GM21737 (cell line): Measurements from ENCODE around the gene ZMYM2.

ENCODE experiments used
- ATAC-seq: cut with Tn5 transposase; IDR thresholded peaks from one replicate; pipeline ENCODE4 v1.9.1; 2021; ENCODE audit warnings: mild to moderate bottlenecking, moderate library complexity; ENCODE audit not compliant: unreplicated experiment

Gene ZMYM2

DNA sequence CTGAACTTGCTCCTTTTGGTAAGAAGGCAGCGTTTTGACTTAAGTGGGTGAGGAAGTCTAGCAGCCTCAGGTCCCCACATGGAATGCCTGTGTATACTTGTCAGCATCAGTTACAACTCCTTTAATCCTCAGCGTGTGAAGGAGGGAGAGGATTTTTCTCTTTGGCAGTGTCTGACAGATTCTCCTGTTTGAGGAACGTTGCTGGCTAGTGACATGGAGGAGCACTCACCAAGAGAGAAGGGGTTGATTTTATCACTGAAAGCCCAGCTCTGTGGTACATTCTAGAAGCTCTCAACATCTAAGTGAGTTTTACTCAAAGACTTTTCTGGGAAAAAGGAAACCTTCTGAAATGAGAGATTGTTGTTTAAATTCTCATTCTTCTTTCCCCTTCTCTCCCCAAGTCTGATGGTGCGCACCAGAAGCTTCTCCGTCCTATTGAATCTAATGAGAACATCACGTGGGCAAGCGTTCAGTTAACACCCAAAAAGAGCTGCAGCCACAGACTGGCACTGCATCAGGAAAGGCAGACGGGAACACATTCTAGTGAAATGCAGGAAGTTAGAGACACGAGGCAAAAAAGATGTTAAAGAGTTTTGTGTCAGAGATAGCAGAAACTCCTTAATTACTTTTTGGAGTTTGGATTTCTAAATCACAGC, 144.1 kb downstream of the ZMYM2 start:
- no peak for ATAC-seq

DNA sequence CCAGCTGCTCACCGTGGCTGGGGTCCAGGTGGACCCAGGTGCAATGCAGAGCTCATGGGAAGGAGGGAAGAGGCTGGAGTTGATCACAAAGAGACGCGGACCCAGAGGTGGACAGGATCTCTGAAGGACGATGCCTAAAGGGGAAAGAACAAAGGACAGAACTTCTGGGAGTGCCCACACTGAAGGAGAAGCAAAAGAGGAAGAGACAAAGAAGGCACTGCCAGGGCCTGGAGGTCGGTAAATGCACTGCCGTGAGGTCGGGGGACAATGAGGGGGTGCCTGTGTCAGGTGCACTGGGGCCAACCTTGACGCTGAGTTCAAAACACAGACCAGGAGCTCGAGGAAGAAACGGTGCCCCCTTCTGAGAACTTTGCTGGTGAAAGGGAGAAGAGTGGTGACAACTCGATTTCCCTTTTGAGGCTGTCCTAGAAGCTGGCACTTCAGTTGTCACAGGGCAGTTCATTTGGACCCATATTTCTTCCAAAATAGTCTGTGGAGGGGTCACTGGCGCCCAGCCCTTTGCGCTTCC, 146.7 kb downstream of the ZMYM2 start:
- ATAC-seq = no peak

- no peak for ATAC-seq
Measured at GRCh38 chr13:20106742-20107141, 148.2 kb downstream of the ZMYM2 start.

- ATAC-seq = no peak
Measured at GRCh38 chr13:20109037-20109436, 150.5 kb downstream of the ZMYM2 start.

- no peak for ATAC-seq
Measured at GRCh38 chr13:20114066-20114610, 155.6 kb downstream of the ZMYM2 start.

GRCh38 chr13:20116213-20116612, 157.7 kb downstream of the ZMYM2 start:
- no peak for ATAC-seq

GRCh38 chr13:20118268-20119140, 160.0 kb downstream of the ZMYM2 start:
- ATAC-seq = peak; percentile 28

DNA sequence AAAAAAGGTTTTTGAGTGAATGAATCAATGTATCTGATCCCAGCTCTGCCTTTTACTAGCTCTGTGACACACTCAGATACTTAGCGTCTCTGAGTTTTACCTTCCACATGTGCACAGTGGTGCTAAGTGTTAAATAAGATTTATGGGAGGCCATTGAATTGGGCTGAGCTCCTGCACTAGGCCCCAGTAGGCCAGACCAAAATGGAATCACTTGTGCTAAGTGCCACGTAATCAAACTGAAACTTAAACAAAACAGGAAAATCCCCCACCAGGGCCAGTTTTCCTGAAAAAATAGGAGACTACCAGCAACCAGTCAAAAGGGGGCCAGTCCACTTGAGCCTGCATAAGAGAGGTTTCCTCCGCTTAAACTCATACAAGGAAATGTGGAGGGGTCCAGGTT, 161.4 kb downstream of the ZMYM2 start:
- ATAC-seq = no peak

- ATAC-seq = no peak
Measured at GRCh38 chr13:20121159-20121525, 162.6 kb downstream of the ZMYM2 start.

- no peak for ATAC-seq
Measured at GRCh38 chr13:20124303-20124702, 165.8 kb downstream of the ZMYM2 start.

DNA sequence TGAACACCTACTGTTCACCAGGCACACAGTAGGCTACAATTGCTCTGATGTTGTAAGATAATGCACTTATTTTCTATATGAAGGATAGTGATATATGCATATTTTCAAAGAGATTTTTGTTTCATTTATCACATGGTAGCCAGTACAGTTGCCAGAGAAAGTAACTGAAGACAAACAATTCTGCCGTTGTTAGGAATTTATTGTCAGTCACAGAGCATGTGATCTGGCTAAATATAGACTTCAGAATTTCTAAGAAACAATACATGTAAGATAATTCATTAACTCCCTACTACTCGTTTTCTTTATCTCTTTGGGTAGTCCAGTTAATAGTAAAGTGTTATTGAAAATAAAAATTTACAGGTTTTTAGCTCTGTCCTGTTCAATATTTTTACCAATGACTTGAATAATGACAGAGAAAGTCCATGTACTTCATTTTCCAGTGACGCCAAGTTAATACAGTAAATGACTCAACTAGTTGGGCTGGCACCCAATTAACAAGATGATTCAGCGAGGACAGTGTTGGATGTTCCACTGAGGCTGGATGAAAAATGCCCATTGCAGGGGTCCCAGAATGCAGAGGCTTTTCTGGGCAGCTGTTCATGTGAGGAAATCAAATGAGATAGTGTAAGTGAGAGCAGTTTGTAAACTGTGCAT, 166.7 kb downstream of the ZMYM2 start:
- no peak for ATAC-seq

- no peak for ATAC-seq
Measured at GRCh38 chr13:20125783-20126165, 167.2 kb downstream of the ZMYM2 start.

GRCh38 chr13:20126541-20127261, 168.2 kb downstream of the ZMYM2 start:
- no peak for ATAC-seq

DNA sequence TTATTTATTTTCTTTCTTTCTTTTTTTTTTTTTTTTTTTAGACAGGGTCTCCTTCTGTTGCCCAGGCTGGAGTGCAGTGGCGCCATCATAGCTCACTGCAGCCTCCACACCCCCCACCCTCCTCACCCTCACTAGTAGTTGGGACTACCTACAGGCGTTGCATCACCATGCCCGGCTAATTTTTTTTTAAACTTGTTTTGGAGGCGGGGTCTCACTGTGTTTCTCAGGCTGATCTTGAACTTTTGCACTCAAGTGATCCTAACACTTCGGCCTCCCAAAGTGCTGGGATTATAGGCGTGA, 168.7 kb downstream of the ZMYM2 start:
- peak; percentile 15 for ATAC-seq

GRCh38 chr13:20127562-20128458, 169.3 kb downstream of the ZMYM2 start:
- ATAC-seq = peak; percentile 67

DNA sequence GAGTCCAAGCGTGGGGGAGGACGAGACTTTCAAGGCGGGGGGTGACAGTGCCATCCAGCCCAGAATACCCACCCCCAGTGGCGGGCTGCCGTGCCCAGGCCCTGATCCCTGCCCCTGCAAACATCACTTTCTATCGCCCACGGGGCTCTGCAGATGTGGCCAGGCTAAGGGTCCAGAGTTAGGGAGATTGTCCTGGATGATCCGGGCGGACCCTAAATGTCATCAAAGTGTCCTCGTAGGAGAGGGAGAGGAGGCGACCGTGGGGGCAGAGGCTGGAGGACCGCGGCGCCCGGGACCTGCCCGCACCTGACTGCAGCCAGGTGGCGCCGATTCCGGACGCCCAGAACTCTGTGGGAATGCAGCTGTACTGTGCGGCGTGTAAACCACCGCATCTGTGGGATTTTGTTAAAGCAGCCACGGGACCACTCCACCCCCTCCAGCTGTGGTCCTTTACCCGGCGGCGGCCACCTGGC, 170.0 kb downstream of the ZMYM2 start:
- ATAC-seq = peak; percentile 10

- no peak for ATAC-seq
Measured at GRCh38 chr13:20129076-20129475, 170.5 kb downstream of the ZMYM2 start.

- ATAC-seq = no peak
Measured at GRCh38 chr13:20130012-20130411, 171.5 kb downstream of the ZMYM2 start.

GRCh38 chr13:20130652-20131051, 172.1 kb downstream of the ZMYM2 start:
- ATAC-seq = no peak
